Mammary epithelial cell (primary cell): Measurements from ENCODE around the gene HNRNPDL.

Source experiments
- EZH2 ChIP-seq: IDR thresholded peaks from 2 replicates; pipeline ENCODE4 v1.6.1; 2012; ENCODE audit warnings: low read length, inconsistent platforms, borderline replicate concordance
- TF ChIP-seq, protein P1 (sequence below), 2 donors: IDR thresholded peaks in 1 of 2; conservative IDR thresholded peaks in 1 of 2; 2 replicates each; pipeline ENCODE4 v1.5.1; 2011 to 2012; ENCODE audit warnings: inconsistent platforms in 2 of 2, low read length in 2 of 2, mild to moderate bottlenecking in 2 of 2, control low read depth in 1 of 2, low read depth in 1 of 2; ENCODE audit not compliant: insufficient read depth in 1 of 2; ENCODE audit errors: extremely low read depth in 1 of 2

DNA sequence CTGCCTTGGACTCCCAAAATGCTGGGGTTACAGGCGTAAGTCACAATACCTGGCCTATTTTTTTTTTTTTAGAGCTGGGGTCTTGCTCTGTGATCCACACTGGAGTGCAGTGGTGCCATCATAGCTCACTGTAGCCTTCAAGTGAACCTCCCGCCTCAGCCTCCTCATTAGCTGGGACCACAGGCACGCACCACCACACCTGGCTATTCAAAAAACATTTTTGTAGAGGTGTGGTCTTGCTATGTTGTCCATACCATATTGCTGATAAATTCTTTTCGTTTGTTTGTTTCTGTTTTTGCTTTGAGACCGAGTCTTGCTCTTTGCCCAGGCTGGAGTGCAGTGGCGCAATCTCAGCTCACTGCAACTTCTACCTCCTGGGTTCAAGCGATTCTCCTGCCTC, 21.8 kb upstream of the HNRNPDL start:
- TF ChIP-seq, protein P1, sequence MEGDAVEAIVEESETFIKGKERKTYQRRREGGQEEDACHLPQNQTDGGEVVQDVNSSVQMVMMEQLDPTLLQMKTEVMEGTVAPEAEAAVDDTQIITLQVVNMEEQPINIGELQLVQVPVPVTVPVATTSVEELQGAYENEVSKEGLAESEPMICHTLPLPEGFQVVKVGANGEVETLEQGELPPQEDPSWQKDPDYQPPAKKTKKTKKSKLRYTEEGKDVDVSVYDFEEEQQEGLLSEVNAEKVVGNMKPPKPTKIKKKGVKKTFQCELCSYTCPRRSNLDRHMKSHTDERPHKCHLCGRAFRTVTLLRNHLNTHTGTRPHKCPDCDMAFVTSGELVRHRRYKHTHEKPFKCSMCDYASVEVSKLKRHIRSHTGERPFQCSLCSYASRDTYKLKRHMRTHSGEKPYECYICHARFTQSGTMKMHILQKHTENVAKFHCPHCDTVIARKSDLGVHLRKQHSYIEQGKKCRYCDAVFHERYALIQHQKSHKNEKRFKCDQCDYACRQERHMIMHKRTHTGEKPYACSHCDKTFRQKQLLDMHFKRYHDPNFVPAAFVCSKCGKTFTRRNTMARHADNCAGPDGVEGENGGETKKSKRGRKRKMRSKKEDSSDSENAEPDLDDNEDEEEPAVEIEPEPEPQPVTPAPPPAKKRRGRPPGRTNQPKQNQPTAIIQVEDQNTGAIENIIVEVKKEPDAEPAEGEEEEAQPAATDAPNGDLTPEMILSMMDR (conservative IDR thresholded peaks at IDR 0.05 in 1 of 2, IDR thresholded peaks at IDR 0.05 in 1 of 2; ENCODE audit: extremely low read depth in 1 of 2, insufficient read depth in 1 of 2, low read depth in 1 of 2, low read length in 2 of 2), result no peak
- TF ChIP-seq EZH2, result no peak
